IMR-90 (cell line): ENCODE measurements around the gene IL19. TPM values are rescaled to one million over a fixed set of nuclear protein-coding genes. Genes with fewer than 3 reads are reported as not detected.

ENCODE experiments used
- ATAC-seq: fragments of 200-7000 bp; cut with Tn5 transposase; 2 replicates; pipeline ENCODE4 v1.9.1; 2020; ENCODE audit warnings: low read depth, mild to moderate bottlenecking, moderate library complexity
- BruUV-seq: library from RNA; stranded (reverse); fragments of 400-500 nt; replicated peaks from 2 replicates; lab custom pipeline; 2021; lab: Mats Ljungman, UMichigan
- CTCF ChIA-PET: fragments of 300-600 bp; formaldehyde crosslinking; extraction: SDS; loops from one replicate; lab custom pipeline; 2021; ENCODE audit warnings: antibody characterized with exemption; lab: Yijun Ruan, JAX
- POLR2A ChIA-PET: fragments of 300-600 bp; sonication (Branson Sonifier 250); formaldehyde crosslinking; loops from one replicate; lab custom pipeline; 2022; ENCODE audit warnings: antibody characterized with exemption; ENCODE audit not compliant: unreplicated experiment; lab: Charles Lee
- DNase-seq: peaks from one replicate; pipeline ENCODE4 v3.0.0; 2013
- H2AFZ ChIP-seq: replicated peaks from 2 replicates; pipeline ENCODE3; 2013; ENCODE audit warnings: low read length, mild to moderate bottlenecking; ENCODE audit not compliant: poor library complexity
- H2AK5ac ChIP-seq: 2 replicates; pipeline ENCODE4 v1.6.1; 2013; ENCODE audit warnings: low read depth, low read length, inconsistent platforms
- H2AK9ac ChIP-seq: replicated peaks from 2 replicates; pipeline ENCODE3; 2013; ENCODE audit warnings: mild to moderate bottlenecking, low read depth, low read length, moderate library complexity; ENCODE audit not compliant: poor library complexity
- H2BK120ac ChIP-seq: 2 replicates; pipeline ENCODE4 v1.6.1; 2013; ENCODE audit warnings: low read depth, low read length, inconsistent platforms
- H2BK15ac ChIP-seq: 3 replicates; pipeline ENCODE4 v1.6.1; 2013; ENCODE audit warnings: low read depth, low read length, inconsistent platforms
- H2BK20ac ChIP-seq: 2 replicates; pipeline ENCODE4 v1.6.1; 2013; ENCODE audit warnings: low read depth, mild to moderate bottlenecking, inconsistent platforms, low read length, moderate library complexity
- H2BK5ac ChIP-seq: 2 replicates; pipeline ENCODE4 v1.6.1; 2013; ENCODE audit warnings: mild to moderate bottlenecking, low read depth, low read length, inconsistent platforms; ENCODE audit not compliant: poor library complexity, severe bottlenecking
- H3K14ac ChIP-seq: replicated peaks from 2 replicates; pipeline ENCODE4 v1.6.1; 2013; ENCODE audit warnings: low read depth, low read length, inconsistent platforms
- H3K18ac ChIP-seq: 2 replicates; pipeline ENCODE4 v1.6.1; 2013; ENCODE audit warnings: low read depth, low read length, control low read depth
- H3K23ac ChIP-seq: 2 replicates; pipeline ENCODE4 v1.6.1; 2013; ENCODE audit warnings: low read depth, low read length, inconsistent platforms
- H3K27ac ChIP-seq: 2 replicates; pipeline ENCODE4 v1.5.1; 2013; ENCODE audit warnings: mild to moderate bottlenecking, control low read depth, low read length; ENCODE audit not compliant: insufficient read depth
- H3K27me3 ChIP-seq: 2 replicates; pipeline ENCODE4 v1.6.1; 2013; ENCODE audit warnings: low read length; ENCODE audit not compliant: control insufficient read depth, insufficient read depth
- H3K36me3 ChIP-seq: 2 replicates; pipeline ENCODE4 v1.6.1; 2013; ENCODE audit warnings: low read length, mixed read lengths; ENCODE audit not compliant: control insufficient read depth, insufficient read depth
- H3K4ac ChIP-seq: 2 replicates; pipeline ENCODE4 v1.6.1; 2013; ENCODE audit warnings: low read depth, low read length, inconsistent platforms
- H3K4me1 ChIP-seq: 2 replicates; pipeline ENCODE4 v1.6.1; 2013; ENCODE audit warnings: low read length, mixed read lengths; ENCODE audit not compliant: control insufficient read depth, insufficient read depth
- H3K4me2 ChIP-seq: 2 replicates; pipeline ENCODE4 v1.6.1; 2013; ENCODE audit warnings: low read depth, mild to moderate bottlenecking, control low read depth, low read length, moderate library complexity
- H3K4me3 ChIP-seq: 2 replicates; pipeline ENCODE4 v1.5.1; 2013; ENCODE audit warnings: low read depth, mild to moderate bottlenecking, control low read depth, low read length, moderate library complexity; ENCODE audit not compliant: insufficient read depth
- H3K56ac ChIP-seq: 2 replicates; pipeline ENCODE4 v1.6.1; 2013; ENCODE audit warnings: low read length, inconsistent platforms; ENCODE audit not compliant: insufficient read depth; ENCODE audit errors: extremely low read depth
- H3K79me1 ChIP-seq, 2 experiments: 2 replicates each; pipeline ENCODE4 v1.6.1; 2013; ENCODE audit warnings: low read length in 2 of 2, inconsistent platforms in 1 of 2, low read depth in 1 of 2
- H3K9ac ChIP-seq: 2 replicates; pipeline ENCODE4 v1.6.1; 2013; ENCODE audit warnings: low read depth, low read length, control low read depth
- H3K9me1 ChIP-seq: 2 replicates; pipeline ENCODE4 v1.6.1; 2013; ENCODE audit warnings: low read length, inconsistent platforms; ENCODE audit not compliant: insufficient read depth
- H3K9me3 ChIP-seq: 2 replicates; pipeline ENCODE4 v1.6.1; 2013; ENCODE audit warnings: low read length; ENCODE audit not compliant: control insufficient read depth, insufficient read depth
- H4K20me1 ChIP-seq: 2 replicates; pipeline ENCODE4 v1.6.1; 2013; ENCODE audit warnings: low read length, inconsistent platforms; ENCODE audit not compliant: insufficient read depth
- H4K5ac ChIP-seq: 2 replicates; pipeline ENCODE4 v1.6.1; 2013; ENCODE audit warnings: mild to moderate bottlenecking, low read depth, low read length, control low read depth
- H4K8ac ChIP-seq, 2 experiments: 2 replicates each; pipeline ENCODE4 v1.6.1; 2013; ENCODE audit warnings: low read depth in 2 of 2, low read length in 2 of 2, control low read depth in 1 of 2, inconsistent platforms in 1 of 2
- H4K91ac ChIP-seq: 2 replicates; pipeline ENCODE4 v1.6.1; 2013; ENCODE audit warnings: low read depth, low read length, inconsistent platforms; ENCODE audit not compliant: insufficient read depth
- BHLHE40 ChIP-seq: fragments of 150-350 bp; IDR thresholded peaks from 2 replicates; pipeline ENCODE4 v1.6.1; 2016; ENCODE audit warnings: mild to moderate bottlenecking, low read depth, low read length
- CEBPB ChIP-seq: IDR thresholded peaks from 2 replicates; pipeline ENCODE4 v1.6.1; 2012; ENCODE audit warnings: low read depth, low read length, improper control_type of control experiment
- CHD1 ChIP-seq: IDR thresholded peaks from 2 replicates; pipeline ENCODE4 v1.6.1; 2012; ENCODE audit warnings: low read depth, low read length, improper control_type of control experiment
- FOS ChIP-seq: fragments of 150-350 bp; IDR thresholded peaks from 2 replicates; pipeline ENCODE4 v1.6.1; 2016; ENCODE audit warnings: low read depth, low read length
- MAFK ChIP-seq: IDR thresholded peaks from 2 replicates; pipeline ENCODE4 v1.6.1; 2012; ENCODE audit warnings: low read depth, low read length, improper control_type of control experiment
- MAZ ChIP-seq: IDR thresholded peaks from 2 replicates; pipeline ENCODE4 v1.6.1; 2012; ENCODE audit warnings: low read depth, mild to moderate bottlenecking, low read length, improper control_type of control experiment, moderate library complexity, borderline replicate concordance
- MXI1 ChIP-seq: IDR thresholded peaks from 2 replicates; pipeline ENCODE4 v1.6.1; 2012; ENCODE audit warnings: low read depth, mild to moderate bottlenecking, low read length, moderate library complexity, borderline replicate concordance
- NFE2L2 ChIP-seq: fragments of 150-350 bp; IDR thresholded peaks from 2 replicates; pipeline ENCODE4 v1.6.1; 2016; ENCODE audit warnings: low read depth, mild to moderate bottlenecking, low read length
- POLR2A ChIP-seq: IDR thresholded peaks from 2 replicates; pipeline ENCODE4 v1.6.1; 2012; ENCODE audit warnings: mild to moderate bottlenecking, low read depth, low read length
- RAD21 ChIP-seq: IDR thresholded peaks from 2 replicates; pipeline ENCODE4 v1.6.1; 2012; ENCODE audit warnings: low read length, improper control_type of control experiment
- RCOR1 ChIP-seq: IDR thresholded peaks from 2 replicates; pipeline ENCODE4 v1.6.1; 2012; ENCODE audit warnings: mild to moderate bottlenecking, low read length, improper control_type of control experiment; ENCODE audit not compliant: insufficient replicate concordance
- RFX5 ChIP-seq: IDR thresholded peaks from 2 replicates; pipeline ENCODE4 v1.8.0; 2012; ENCODE audit warnings: low read depth, mild to moderate bottlenecking, low read length, moderate library complexity
- SMC3 ChIP-seq: fragments of 150-350 bp; IDR thresholded peaks from 2 replicates; pipeline ENCODE4 v1.6.1; 2016; ENCODE audit warnings: low read depth, mild to moderate bottlenecking, antibody characterized with exemption, low read length, moderate library complexity
- WGBS, 2 experiments: methylation state at CpG; one replicate each; pipeline versions ENCODE4 v1.1.5 to v1.1.7; 2013; ENCODE audit warnings: missing lambda C conversion rate in 2 of 2; ENCODE audit not compliant: insufficient read length in 1 of 2; ENCODE audit errors: extremely low coverage in 2 of 2; 5-methylcytosine and 5-hydroxymethylcytosine counted together
- dilution Hi-C: fragments of 300-500 bp; cut with HindIII; formaldehyde crosslinking; loops from one replicate; pipeline ENCODE4 v1.14.3; 2018; ENCODE audit warnings: low sequenced_read_pairs; ENCODE audit not compliant: unreplicated experiment
- in situ Hi-C: fragments of 300-500 bp; cut with MboI; formaldehyde crosslinking; loops from 3 replicates; pipeline ENCODE4 v1.14.3; 2019; ENCODE audit warnings: low sequenced_read_pairs, inconsistent platforms, mixed read lengths
- intact Hi-C: fragments of 100-400 bp; cut with micrococcal nuclease; formaldehyde crosslinking; loops from 2 replicates; pipeline ENCODE4 v1.10.0; 2022
- polyA plus RNA-seq, 3 experiments: library from polyadenylated mRNA; depleted of rRNA; stranded (reverse); fragments of >200 nt; gene quantifications; 2 replicates each; pipeline ENCODE4 v1.2.3, GENCODE V29; 2012; ENCODE audit warnings: low replicate concordance in 1 of 3
- total RNA-seq: library from RNA; depleted of rRNA; stranded (reverse); fragments of >200 nt; gene quantifications from 2 replicates; pipeline ENCODE4 v1.2.3, GENCODE V29; 2012
- TF ChIP-seq, protein P1 (sequence below): conservative IDR thresholded peaks from 2 replicates; pipeline ENCODE4 v1.5.1; 2012; ENCODE audit warnings: mild to moderate bottlenecking, low read depth, low read length, improper control_type of control experiment
- TF ChIP-seq, protein P2 (sequence below): fragments of 150-350 bp; IDR thresholded peaks from 2 replicates; pipeline ENCODE4 v1.6.1; 2017; ENCODE audit warnings: mild to moderate bottlenecking, antibody characterized with exemption, low read length, low read depth
- TF ChIP-seq, protein P3 (sequence below): fragments of 150-350 bp; IDR thresholded peaks from 2 replicates; pipeline ENCODE4 v1.6.1; 2016; ENCODE audit warnings: low read depth, mild to moderate bottlenecking, low read length, moderate library complexity, borderline replicate concordance

Gene IL19
- total and polyA plus RNA-seq, 2 of the 4 experiments (the other 2 are of a cell fraction) = not detected

DNA sequence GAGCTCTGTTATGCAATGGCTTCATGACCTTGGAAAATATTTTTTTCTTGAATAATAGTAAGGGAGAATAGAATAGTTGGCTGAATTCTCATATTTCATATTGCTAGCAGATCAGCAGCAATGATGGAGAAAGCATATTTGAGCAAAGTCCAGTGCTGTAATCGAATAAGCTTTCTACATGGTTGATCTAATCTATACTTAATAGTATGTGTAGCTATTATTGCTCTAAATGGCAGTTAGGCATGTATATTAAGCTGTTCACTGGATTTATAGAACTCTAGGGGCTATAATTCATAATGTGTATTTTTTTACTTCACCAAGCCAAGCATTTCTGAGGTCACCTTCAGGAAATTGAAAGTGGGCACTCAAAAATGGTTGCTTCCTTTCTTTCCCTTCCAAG is 10.0 kb upstream of the IL19 start:
- H3K4me3 ChIP-seq = no peak overlapping the region
- H3K4me2 ChIP-seq = no peak overlapping the region
- H3K9me3 ChIP-seq = peaks cover 2% of the 10 kb centered on the region
- H2BK120ac ChIP-seq = no peak overlapping the region
- intact Hi-C loops (no loop called here), in situ Hi-C loops (no loop called here), dilution Hi-C loops (no loop called here)
- no peak overlapping the region for H2BK20ac ChIP-seq
- ChIA-PET POLR2A (no interaction called here), CTCF (interaction anchor here (0.8 kb wide), 1 partner anchor 24 kb away, joined by 3 read pairs; no protein-coding TSS in a partner anchor)
- no peak overlapping the region for H3K14ac ChIP-seq
- H3K9me1 ChIP-seq = no peaks in the 10 kb centered on the region
- no peak overlapping the region for H3K9ac ChIP-seq
- H2BK5ac ChIP-seq = no peak overlapping the region
- no peak overlapping the region for H2AK5ac ChIP-seq
- no peaks in the 10 kb centered on the region for H3K79me1 ChIP-seq
- H3K4me1 ChIP-seq = no peaks in the 10 kb centered on the region
- no peaks in the 10 kb centered on the region for H3K27me3 ChIP-seq
- H2AK9ac ChIP-seq = no peak overlapping the region
- H2BK15ac ChIP-seq = no peak overlapping the region
- H3K4ac ChIP-seq = no peak overlapping the region
- H2AFZ ChIP-seq = no peak overlapping the region
- DNase-seq (no peak), ATAC-seq (no peak)
- no peak overlapping the region for H4K91ac ChIP-seq
- no peak overlapping the region for H4K8ac ChIP-seq
- no peak overlapping the region for H4K5ac ChIP-seq
- H3K18ac ChIP-seq = no peak overlapping the region
- no peaks in the 10 kb centered on the region for H3K36me3 ChIP-seq
- BruUV-seq = no TSS peak
- no CpG with 5 or more reads among the region's 1 CpG for WGBS, 2 experiments
- TF ChIP-seq CHD1 (no peak), CEBPB (no peak), SMC3 (no peak), MAZ (no peak), RFX5 (no peak), FOS (no peak), RAD21 (no peak), MAFK (no peak), POLR2A (no peak), BHLHE40 (no peak), RCOR1 (no peak), NFE2L2 (no peak), MXI1 (no peak)
- TF ChIP-seq, protein P1, sequence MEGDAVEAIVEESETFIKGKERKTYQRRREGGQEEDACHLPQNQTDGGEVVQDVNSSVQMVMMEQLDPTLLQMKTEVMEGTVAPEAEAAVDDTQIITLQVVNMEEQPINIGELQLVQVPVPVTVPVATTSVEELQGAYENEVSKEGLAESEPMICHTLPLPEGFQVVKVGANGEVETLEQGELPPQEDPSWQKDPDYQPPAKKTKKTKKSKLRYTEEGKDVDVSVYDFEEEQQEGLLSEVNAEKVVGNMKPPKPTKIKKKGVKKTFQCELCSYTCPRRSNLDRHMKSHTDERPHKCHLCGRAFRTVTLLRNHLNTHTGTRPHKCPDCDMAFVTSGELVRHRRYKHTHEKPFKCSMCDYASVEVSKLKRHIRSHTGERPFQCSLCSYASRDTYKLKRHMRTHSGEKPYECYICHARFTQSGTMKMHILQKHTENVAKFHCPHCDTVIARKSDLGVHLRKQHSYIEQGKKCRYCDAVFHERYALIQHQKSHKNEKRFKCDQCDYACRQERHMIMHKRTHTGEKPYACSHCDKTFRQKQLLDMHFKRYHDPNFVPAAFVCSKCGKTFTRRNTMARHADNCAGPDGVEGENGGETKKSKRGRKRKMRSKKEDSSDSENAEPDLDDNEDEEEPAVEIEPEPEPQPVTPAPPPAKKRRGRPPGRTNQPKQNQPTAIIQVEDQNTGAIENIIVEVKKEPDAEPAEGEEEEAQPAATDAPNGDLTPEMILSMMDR = no peak
- TF ChIP-seq, protein P2, sequence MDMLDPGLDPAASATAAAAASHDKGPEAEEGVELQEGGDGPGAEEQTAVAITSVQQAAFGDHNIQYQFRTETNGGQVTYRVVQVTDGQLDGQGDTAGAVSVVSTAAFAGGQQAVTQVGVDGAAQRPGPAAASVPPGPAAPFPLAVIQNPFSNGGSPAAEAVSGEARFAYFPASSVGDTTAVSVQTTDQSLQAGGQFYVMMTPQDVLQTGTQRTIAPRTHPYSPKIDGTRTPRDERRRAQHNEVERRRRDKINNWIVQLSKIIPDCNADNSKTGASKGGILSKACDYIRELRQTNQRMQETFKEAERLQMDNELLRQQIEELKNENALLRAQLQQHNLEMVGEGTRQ = no peak
- TF ChIP-seq, protein P3, sequence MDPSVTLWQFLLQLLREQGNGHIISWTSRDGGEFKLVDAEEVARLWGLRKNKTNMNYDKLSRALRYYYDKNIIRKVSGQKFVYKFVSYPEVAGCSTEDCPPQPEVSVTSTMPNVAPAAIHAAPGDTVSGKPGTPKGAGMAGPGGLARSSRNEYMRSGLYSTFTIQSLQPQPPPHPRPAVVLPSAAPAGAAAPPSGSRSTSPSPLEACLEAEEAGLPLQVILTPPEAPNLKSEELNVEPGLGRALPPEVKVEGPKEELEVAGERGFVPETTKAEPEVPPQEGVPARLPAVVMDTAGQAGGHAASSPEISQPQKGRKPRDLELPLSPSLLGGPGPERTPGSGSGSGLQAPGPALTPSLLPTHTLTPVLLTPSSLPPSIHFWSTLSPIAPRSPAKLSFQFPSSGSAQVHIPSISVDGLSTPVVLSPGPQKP = no peak
- H3K23ac ChIP-seq = no peak overlapping the region
- no peak overlapping the region for H3K27ac ChIP-seq
- H4K20me1 ChIP-seq = no peaks in the 10 kb centered on the region
- no peak overlapping the region for H3K56ac ChIP-seq
